Endothelial cell of umbilical vein (primary cell): ENCODE data around the gene DUSP19. TPM values are rescaled to one million over a fixed set of nuclear protein-coding genes. Genes with fewer than 3 reads are reported as not detected.
A peak's percentile ranks its signal among the peaks of the same experiment; 100 is the strongest.

Experiments
- BruUV-seq: library from RNA; stranded (reverse); fragments of 400-500 nt; replicated peaks from 2 replicates; lab custom pipeline; 2021; lab: Mats Ljungman, UMichigan
- CTCF ChIA-PET: fragments of 300-600, 350-600 bp; sonication (Branson Sonifier 250); formaldehyde crosslinking; loops from one replicate; lab custom pipeline; 2021; ENCODE audit warnings: antibody characterized with exemption, inconsistent platforms; lab: Charles Lee
- POLR2A ChIA-PET: fragments of 300-600, 350-600 bp; sonication (Branson Sonifier 250); formaldehyde crosslinking; loops from one replicate; lab custom pipeline; 2021; ENCODE audit warnings: antibody characterized with exemption, inconsistent platforms; lab: Charles Lee
- DNase-seq: peaks from one replicate; pipeline ENCODE4 v3.0.0-alpha.2; 2011; ENCODE audit warnings: low read depth, low spot score
- FAIRE-seq: peaks from 2 replicates; lab custom pipeline; 2011; peaks lifted over from hg19 to GRCh38; lab: Jason Lieb, UNC
- H2AFZ ChIP-seq: 2 replicates; pipeline ENCODE4 v1.6.0; 2012; ENCODE audit warnings: low read depth, low read length, control low read depth, inconsistent platforms
- H3K27ac ChIP-seq: 2 replicates; pipeline ENCODE4 v1.5.1; 2011; ENCODE audit warnings: low read depth, mild to moderate bottlenecking, control low read depth, low read length, moderate library complexity; ENCODE audit not compliant: insufficient read depth
- H3K27me3 ChIP-seq, 2 experiments: 2 replicates each; pipeline versions ENCODE4 v1.6.0 to v1.6.1; 2011; ENCODE audit warnings: low read length in 2 of 2, mixed read lengths in 1 of 2; ENCODE audit not compliant: control insufficient read depth in 2 of 2, insufficient read depth in 2 of 2
- H3K36me3 ChIP-seq, 2 experiments: 2 replicates in 1 of 2; 3 replicates in 1 of 2; pipeline ENCODE4 v1.5.1; 2011; ENCODE audit warnings: low read length in 2 of 2, mild to moderate bottlenecking in 1 of 2, moderate library complexity in 1 of 2; ENCODE audit not compliant: control insufficient read depth in 2 of 2, insufficient read depth in 2 of 2; ENCODE audit errors: extremely low read depth in 1 of 2
- H3K4me1 ChIP-seq: 3 replicates; pipeline ENCODE4 v1.5.1; 2011; ENCODE audit warnings: mild to moderate bottlenecking, low read length; ENCODE audit not compliant: control insufficient read depth, insufficient read depth; ENCODE audit errors: extremely low read depth
- H3K4me2 ChIP-seq: 2 replicates; pipeline ENCODE4 v1.6.1; 2011; ENCODE audit warnings: low read length, control low read depth, mixed read lengths; ENCODE audit not compliant: insufficient read depth
- H3K4me3 ChIP-seq, 3 experiments: fragments of 200-600 bp in 1 of 3; sonication (generic), shearing (Covaris generic) in 1 of 3; replicated peaks in 1 of 3; 2 replicates each; pipeline ENCODE4 v1.5.1; 2011 to 2016; ENCODE audit warnings: control low read depth in 3 of 3, low read length in 3 of 3, mild to moderate bottlenecking in 2 of 3, inconsistent platforms in 1 of 3, low read depth in 1 of 3, moderate library complexity in 1 of 3; ENCODE audit not compliant: insufficient read depth in 1 of 3
- H3K79me2 ChIP-seq: 2 replicates; pipeline ENCODE4 v1.6.0; 2012; ENCODE audit warnings: low read length, inconsistent platforms; ENCODE audit not compliant: control insufficient read depth, insufficient read depth
- H3K9ac ChIP-seq: replicated peaks from 2 replicates; pipeline ENCODE3; 2011; ENCODE audit warnings: low read length, control low read depth; ENCODE audit not compliant: insufficient read depth; ENCODE audit errors: extremely low read depth
- H3K9me1 ChIP-seq: replicated peaks from 3 replicates; pipeline ENCODE4 v1.6.0; 2011; ENCODE audit warnings: mild to moderate bottlenecking, low read length; ENCODE audit not compliant: control insufficient read depth, insufficient read depth; ENCODE audit errors: extremely low read depth
- H3K9me3 ChIP-seq: replicated peaks from 2 replicates; pipeline ENCODE4 v1.5.1; 2012; ENCODE audit warnings: low read length, inconsistent platforms; ENCODE audit not compliant: control insufficient read depth, insufficient read depth
- H4K20me1 ChIP-seq: replicated peaks from 2 replicates; pipeline ENCODE3; 2011; ENCODE audit warnings: mild to moderate bottlenecking, low read length; ENCODE audit not compliant: control insufficient read depth, insufficient read depth; ENCODE audit errors: extremely low read depth
- CTCF ChIP-seq, 2 donors: IDR thresholded peaks; 1 replicate in 1 of 2; 2 replicates in 1 of 2; pipeline ENCODE4 v1.5.1; 2011; ENCODE audit warnings: low read length in 2 of 2, mild to moderate bottlenecking in 2 of 2, moderate library complexity in 2 of 2, control low read depth in 1 of 2, inconsistent platforms in 1 of 2, low read depth in 1 of 2; ENCODE audit not compliant: insufficient read depth in 1 of 2; ENCODE audit errors: extremely low read depth in 1 of 2
- EZH2 ChIP-seq: IDR thresholded peaks from 2 replicates; pipeline ENCODE4 v1.6.1; 2012; ENCODE audit warnings: borderline replicate concordance, low read depth, mild to moderate bottlenecking, moderate library complexity, low read length, inconsistent platforms; ENCODE audit not compliant: severe bottlenecking
- FOS ChIP-seq: IDR thresholded peaks from 2 replicates; pipeline ENCODE4 v1.6.1; 2011; ENCODE audit warnings: mild to moderate bottlenecking, low read length, moderate library complexity, borderline replicate concordance; ENCODE audit not compliant: insufficient read depth
- GATA2 ChIP-seq: IDR thresholded peaks from 2 replicates; pipeline ENCODE4 v1.7.0; 2011; ENCODE audit warnings: low read depth, mild to moderate bottlenecking, moderate library complexity, mixed read lengths, low read length; ENCODE audit not compliant: insufficient read length, insufficient read depth
- JUN ChIP-seq: IDR thresholded peaks from 2 replicates; pipeline ENCODE4 v1.6.1; 2011; ENCODE audit warnings: borderline replicate concordance, low read depth; ENCODE audit not compliant: insufficient read length, insufficient read depth
- MAX ChIP-seq: IDR thresholded peaks from 2 replicates; pipeline ENCODE4 v1.6.1; 2011; ENCODE audit not compliant: insufficient read depth, insufficient read length
- MYC ChIP-seq: IDR thresholded peaks from one replicate; pipeline ENCODE4 v1.6.1; 2011; ENCODE audit warnings: mild to moderate bottlenecking, low read depth, low read length
- POLR2A ChIP-seq: IDR thresholded peaks from 2 replicates; pipeline ENCODE4 v1.6.1; 2012; ENCODE audit warnings: low read depth, mild to moderate bottlenecking, control low read depth, low read length
- POLR2AphosphoS5 ChIP-seq: IDR thresholded peaks from 2 replicates; pipeline ENCODE4 v1.6.1; 2012; ENCODE audit warnings: low read depth, mild to moderate bottlenecking, control low read depth, low read length, moderate library complexity; ENCODE audit not compliant: insufficient read depth
- dilution Hi-C: fragments of 300-500 bp; cut with MboI; formaldehyde crosslinking; loops from one replicate; pipeline ENCODE4 v1.15.0; 2019; ENCODE audit warnings: low sequenced_read_pairs; ENCODE audit not compliant: extremely low pct_ligation_motif_present
- intact Hi-C: fragments of 100-400 bp; cut with micrococcal nuclease; formaldehyde crosslinking; loops from one replicate; pipeline ENCODE4 v1.10.0; 2022
- polyA plus RNA-seq, 4 experiments: library from polyadenylated mRNA; depleted of rRNA in 3 of 4; stranded (reverse) in 3 of 4; unstranded in 1 of 4; fragments of >200 nt; gene quantifications; 2 replicates each; pipeline versions ENCODE4 v1.2.1 to v1.2.3, GENCODE V29; 2011 to 2012; ENCODE audit warnings: missing spikeins in 1 of 4
- total RNA-seq: library from RNA; stranded (reverse); gene quantifications from 2 replicates; pipeline ENCODE4 v1.2.3, GENCODE V29; 2021

The DUSP19 gene
- total and polyA plus RNA-seq, 2 donors (not counting 3 experiments of a cell fraction or from before 2014, with no cell fraction given): 0.69 to 1.9 TPM

- dilution Hi-C loops (no loop called here), intact Hi-C loops (loop anchor here (5.0 kb wide), 1 partner anchor 849 kb away; no protein-coding TSS in a partner anchor)
- peaks cover 69% of the 10 kb centered on the region for H3K79me2 ChIP-seq
- peaks cover 4% of the 10 kb centered on the region for H3K9me1 ChIP-seq
- peak overlapping the region; percentile 94 for H3K4me2 ChIP-seq
- peak overlapping the region; percentile 91 for H3K27ac ChIP-seq
- peaks cover 37% of the 10 kb centered on the region for H3K4me1 ChIP-seq
- peak overlapping the region; percentile 86 to 99 (median 98) for H3K4me3 ChIP-seq
- no peaks in the 10 kb centered on the region for H3K36me3 ChIP-seq
- CTCF ChIA-PET: no interaction called here
- FAIRE-seq: no peak
- peak; percentile 44 for DNase-seq
- POLR2A ChIA-PET: no interaction called here
- H3K27me3 ChIP-seq: no peaks in the 10 kb centered on the region
- no peaks in the 10 kb centered on the region for H3K9me3 ChIP-seq
- no TSS peak for BruUV-seq
- H4K20me1 ChIP-seq: peaks cover 41% of the 10 kb centered on the region
- TF ChIP-seq CTCF (IDR thresholded peaks at IDR 0.05; ENCODE audit: extremely low read depth in 1 of 2, insufficient read depth in 1 of 2, low read depth in 1 of 2, low read length in 2 of 2) (no peak), GATA2 (no peak), POLR2A (no peak), FOS (no peak), JUN (no peak), EZH2 (no peak), POLR2AphosphoS5 (no peak), MYC (no peak), MAX (no peak)
- no peak overlapping the region for H2AFZ ChIP-seq
- peak overlapping the region; percentile 95 for H3K9ac ChIP-seq
Observed at GRCh38 chr2:183035954-183036669, 42.4 kb upstream of the DUSP19 start.
